HG03103 (cell line): ENCODE results near the gene CTNNB1.
"Not testable (repeated sequence)": the region's sequence is repeated elsewhere in the genome, so short reads cannot be mapped to it uniquely, and the experiment has no call there.

Experiments used
- ATAC-seq: cut with Tn5 transposase; IDR thresholded peaks from one replicate; pipeline ENCODE4 v1.9.1; 2021; ENCODE audit warnings: low read depth; ENCODE audit not compliant: unreplicated experiment

CTNNB1 gene

GRCh38 chr3:41248525-41248924, 49.2 kb downstream of the CTNNB1 start:
- no peak for ATAC-seq

- ATAC-seq: no peak
These were observed 50.0 kb downstream of the CTNNB1 start for GRCh38 chr3:41249318-41249717.

DNA sequence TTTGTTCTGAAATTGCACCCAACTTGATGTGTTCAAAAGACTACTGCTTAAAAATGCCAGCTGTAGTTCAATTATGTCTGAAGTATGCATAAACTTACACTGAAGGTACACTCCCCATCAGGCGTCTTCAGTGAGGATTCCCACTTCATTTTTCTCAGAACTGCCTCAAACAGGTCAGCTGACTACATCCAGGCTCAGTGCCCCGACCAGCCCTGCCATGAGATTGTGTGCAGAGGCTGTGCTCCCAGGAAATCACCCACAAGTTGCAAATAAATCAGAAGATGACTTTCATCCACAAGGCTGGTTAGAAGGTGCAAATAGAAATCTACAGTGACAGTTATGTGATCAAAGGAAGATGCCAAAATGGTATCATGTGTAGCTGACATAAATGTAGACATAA, 51.5 kb downstream of the CTNNB1 start:
- no peak for ATAC-seq

GRCh38 chr3:41251593-41251992, 52.3 kb downstream of the CTNNB1 start:
- no peak for ATAC-seq

GRCh38 chr3:41258239-41258800, 59.0 kb downstream of the CTNNB1 start:
- ATAC-seq: no peak

- ATAC-seq: no peak
These were observed 60.3 kb downstream of the CTNNB1 start for GRCh38 chr3:41259449-41260062.

DNA sequence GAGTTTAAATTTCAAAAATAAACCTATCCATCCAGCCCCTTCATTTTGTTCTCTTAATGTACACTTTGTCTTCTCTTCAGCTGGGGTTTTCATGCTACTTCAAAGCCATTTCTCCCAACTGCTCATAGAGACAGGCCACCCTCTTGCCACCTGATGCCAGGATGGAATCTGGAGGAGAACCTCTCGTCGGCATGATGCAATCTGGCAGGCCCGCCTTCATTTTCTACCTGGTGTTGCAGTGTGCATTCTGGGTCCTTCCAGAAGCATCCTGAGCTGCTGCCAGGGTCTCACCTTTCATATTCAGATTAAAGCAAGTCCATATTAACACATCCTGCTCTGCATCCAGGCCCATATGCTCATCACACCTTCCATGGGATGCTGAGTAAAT, 60.8 kb downstream of the CTNNB1 start:
- no peak for ATAC-seq

- no peak for ATAC-seq
These were observed 65.8 kb downstream of the CTNNB1 start for GRCh38 chr3:41265011-41265545.

DNA sequence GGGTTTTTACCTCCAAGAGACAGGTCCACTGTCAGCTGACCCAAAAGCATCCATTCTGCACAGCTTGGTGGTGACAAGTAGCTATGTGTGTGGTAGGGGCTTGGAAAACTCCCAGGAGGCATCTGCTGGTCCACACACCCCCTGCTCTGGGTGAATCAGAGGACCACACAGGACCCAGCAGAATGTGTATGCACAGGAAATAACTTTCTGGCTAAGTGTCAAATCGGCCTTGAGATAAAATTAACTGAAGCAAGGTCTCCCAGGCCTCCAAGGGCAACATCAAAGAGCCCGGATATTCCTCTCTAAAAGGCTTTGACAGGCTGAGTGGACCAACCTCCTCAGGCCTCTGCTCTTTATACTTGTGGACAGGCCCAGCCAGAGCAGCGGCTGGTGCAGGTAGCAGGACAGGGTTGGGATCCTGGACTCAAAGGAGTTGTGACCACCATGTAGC, 66.5 kb downstream of the CTNNB1 start:
- ATAC-seq: no peak

GRCh38 chr3:41267975-41268640, 68.8 kb downstream of the CTNNB1 start:
- no peak for ATAC-seq

- no peak for ATAC-seq
These were observed 73.4 kb downstream of the CTNNB1 start for GRCh38 chr3:41272667-41273066.

GRCh38 chr3:41274944-41275668, 75.8 kb downstream of the CTNNB1 start:
- ATAC-seq: no peak

DNA sequence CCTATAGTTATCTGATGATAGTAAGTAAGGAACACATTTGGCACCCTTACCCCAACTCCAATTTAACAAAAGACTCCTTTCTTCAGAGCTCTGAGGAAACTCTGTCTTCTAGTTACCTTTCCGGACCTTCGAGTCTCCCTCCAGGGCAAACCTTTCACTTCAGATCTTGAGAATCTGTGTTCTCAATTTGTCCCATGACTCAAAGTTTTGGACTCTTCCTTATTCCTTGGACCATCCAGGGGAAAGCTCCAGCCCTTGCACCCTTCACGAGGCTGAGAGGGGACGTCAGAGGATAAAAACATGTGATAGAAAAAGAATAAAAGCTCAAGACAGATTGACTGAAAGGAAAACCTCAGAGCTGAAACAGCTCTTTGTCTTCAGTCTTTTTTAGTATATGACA, 76.9 kb downstream of the CTNNB1 start:
- ATAC-seq: no peak

DNA sequence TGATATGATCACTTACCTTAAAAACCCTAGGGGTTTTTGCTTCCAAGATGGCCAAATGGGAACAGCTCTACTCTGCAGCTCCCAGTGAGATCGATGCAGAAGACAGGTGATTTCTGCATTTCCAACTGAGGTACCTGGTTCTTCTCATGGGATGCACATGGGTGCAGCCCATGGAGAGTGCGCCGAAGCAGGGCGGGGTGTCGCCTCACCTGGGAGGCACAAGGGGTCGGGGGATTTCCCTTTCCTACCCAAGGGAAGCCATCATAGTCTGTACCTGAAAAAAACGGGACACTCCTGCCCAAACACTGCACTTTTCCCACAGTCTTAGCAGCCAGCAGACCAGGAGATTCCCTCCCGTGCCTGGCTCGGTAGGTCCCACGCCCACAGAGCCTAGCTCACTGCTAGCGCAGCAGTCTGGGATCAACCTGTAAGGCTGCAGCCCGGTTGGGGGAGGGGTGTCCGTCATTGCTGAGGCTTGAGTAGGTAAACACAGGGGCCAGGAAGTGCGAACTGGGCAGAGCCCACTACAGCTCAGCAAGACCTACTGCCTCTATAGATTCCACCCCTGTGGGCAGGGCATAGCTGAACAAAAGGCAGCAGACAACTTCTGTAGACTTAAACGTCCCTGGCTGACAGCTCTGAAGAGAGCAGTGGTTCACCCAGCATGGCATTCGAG, 78.6 kb downstream of the CTNNB1 start:
- ATAC-seq: no peak

GRCh38 chr3:41284934-41285333, 85.6 kb downstream of the CTNNB1 start:
- not testable (repeated sequence) for ATAC-seq

- ATAC-seq: no peak
These were observed 87.0 kb downstream of the CTNNB1 start for GRCh38 chr3:41286305-41286704.

DNA sequence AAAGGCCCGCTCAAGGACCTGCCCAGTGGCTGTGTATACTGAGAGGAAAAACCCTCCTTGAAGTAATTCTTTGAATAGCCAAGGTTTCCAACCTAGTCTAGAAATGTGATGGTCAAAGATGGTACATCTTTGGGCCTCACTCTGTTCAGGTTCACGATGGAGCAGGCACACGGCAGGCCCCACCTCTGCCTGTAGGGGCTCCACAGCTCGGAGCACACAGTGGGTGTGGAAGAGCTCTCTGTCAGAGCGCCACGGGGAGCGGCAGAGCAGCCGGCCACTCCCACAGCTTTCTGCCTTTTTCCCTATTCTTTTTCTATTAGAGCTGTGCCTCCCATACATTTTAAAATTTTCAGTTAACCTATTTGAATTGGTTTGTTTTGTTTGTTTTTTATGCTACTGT, 89.5 kb downstream of the CTNNB1 start:
- no peak for ATAC-seq
